NCI-H226 (cell line): ENCODE data around the gene CDYL2.

Experiments used
- DNase-seq: peaks from one replicate; pipeline ENCODE4 v3.0.0-alpha.2; 2015

CDYL2 gene

GRCh38 chr16:80703131-80704071, 101.0 kb downstream of the CDYL2 start:
- no peak for DNase-seq

GRCh38 chr16:80702696-80703095, 101.7 kb downstream of the CDYL2 start:
- DNase-seq, result no peak

GRCh38 chr16:80700558-80700957, 103.8 kb downstream of the CDYL2 start:
- no peak for DNase-seq

- no peak for DNase-seq
Measured at GRCh38 chr16:80695020-80695419, 109.4 kb downstream of the CDYL2 start.

- no peak for DNase-seq
Measured at GRCh38 chr16:80693553-80693952, 110.8 kb downstream of the CDYL2 start.

- DNase-seq, result no peak
Measured at GRCh38 chr16:80692270-80692669, 112.1 kb downstream of the CDYL2 start.

GRCh38 chr16:80691111-80691741, 113.2 kb downstream of the CDYL2 start:
- DNase-seq, result no peak

GRCh38 chr16:80689487-80689886, 114.9 kb downstream of the CDYL2 start:
- no peak for DNase-seq

GRCh38 chr16:80687606-80688005, 116.8 kb downstream of the CDYL2 start:
- peak; percentile 92 for DNase-seq

GRCh38 chr16:80684906-80685305, 119.5 kb downstream of the CDYL2 start:
- DNase-seq, result no peak

- DNase-seq, result no peak
Measured at GRCh38 chr16:80684136-80684765, 120.1 kb downstream of the CDYL2 start.

GRCh38 chr16:80683646-80684045, 120.8 kb downstream of the CDYL2 start:
- DNase-seq, result no peak

GRCh38 chr16:80682421-80683070, 121.9 kb downstream of the CDYL2 start:
- DNase-seq, result no peak

- no peak for DNase-seq
Measured at GRCh38 chr16:80681436-80681835, 123.0 kb downstream of the CDYL2 start.

GRCh38 chr16:80680839-80681238, 123.6 kb downstream of the CDYL2 start:
- DNase-seq, result no peak

- no peak for DNase-seq
Measured at GRCh38 chr16:80680046-80680445, 124.4 kb downstream of the CDYL2 start.

GRCh38 chr16:80674884-80675283, 129.5 kb downstream of the CDYL2 start:
- no peak for DNase-seq

- DNase-seq, result no peak
Measured at GRCh38 chr16:80672379-80672778, 132.0 kb downstream of the CDYL2 start.

GRCh38 chr16:80671281-80671849, 133.0 kb downstream of the CDYL2 start:
- no peak for DNase-seq

GRCh38 chr16:80670170-80670865, 134.1 kb downstream of the CDYL2 start:
- no peak for DNase-seq

- no peak for DNase-seq
Measured at GRCh38 chr16:80669673-80670072, 134.7 kb downstream of the CDYL2 start.

- DNase-seq, result no peak
Measured at GRCh38 chr16:80667925-80668324, 136.5 kb downstream of the CDYL2 start.
